ENCODE data around the gene ARSI. TPM values are rescaled to one million over a fixed set of nuclear protein-coding genes. Genes with fewer than 3 reads are reported as not detected.

Gene ARSI
- total and polyA plus RNA-seq, 2 of the 13 experiments (the other 11 are each of a cell fraction or from before 2014, with no cell fraction given) = 4.2 to 33.9 TPM

DNA sequence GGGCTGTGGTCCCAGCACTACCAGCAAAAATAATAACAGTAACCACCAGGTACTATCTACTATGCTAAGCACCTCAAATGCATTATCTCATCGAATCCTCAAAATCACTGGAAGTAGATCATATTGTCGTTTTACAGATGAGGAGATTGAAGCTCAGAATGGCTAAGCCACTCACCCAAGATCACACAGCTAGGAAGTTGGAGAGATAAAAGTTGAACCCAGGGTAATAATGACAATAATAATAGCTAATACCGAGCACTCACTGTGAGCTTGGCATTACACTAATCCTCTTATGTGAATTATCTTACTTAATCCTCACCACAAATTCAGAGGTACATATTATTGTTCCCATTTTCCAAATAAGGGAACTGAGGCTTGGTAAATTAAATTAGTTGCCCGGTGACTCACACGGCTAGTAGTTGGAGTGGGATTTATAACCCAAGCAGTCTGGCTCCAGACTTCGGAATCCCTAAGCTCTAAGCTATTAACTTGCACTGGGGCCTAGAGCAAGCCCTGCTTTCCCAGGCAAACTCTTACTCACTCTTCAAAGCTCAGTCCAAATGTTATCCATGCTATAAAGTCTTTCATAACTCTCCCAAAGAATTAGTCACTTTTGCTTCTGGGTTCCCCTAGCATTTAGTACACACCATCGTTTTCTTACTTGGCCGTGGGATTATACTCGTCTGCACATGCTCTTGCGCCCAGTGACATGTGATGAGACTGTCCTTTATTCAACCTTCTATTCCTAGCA is 3.8 kb downstream of the ARSI start:
- WGBS (ENCODE audit: low lambda C conversion rate) = 77% methylated on average over 10 of the region's 10 CpGs
- Histone ChIP-seq H3K4me1 (ENCODE audit: insufficient read depth, low read length) (peaks cover 60% of the 10 kb centered on the region), H2AFZ (ENCODE audit: low read length) (no peak overlapping the region), H3K9me3 (ENCODE audit: low read length) (no peaks in the 10 kb centered on the region), H3K27me3 (ENCODE audit: control insufficient read depth in 1 of 2, insufficient read depth in 2 of 2, low read length in 2 of 2) (no peaks in the 10 kb centered on the region), H3K36me3 (replicated peaks in 1 of 2; ENCODE audit: control insufficient read depth in 1 of 2, insufficient read depth in 2 of 2, low read length in 2 of 2) (no peaks in the 10 kb centered on the region; a peak in 1 of 5 replicates), H3K27ac (ENCODE audit: extremely low read length, insufficient read depth, low read length) (no peak overlapping the region), H3K4me2 (ENCODE audit: low read depth, low read length) (no peak overlapping the region), H4K20me1 (ENCODE audit: insufficient read depth, low read length) (no peaks in the 10 kb centered on the region), H3K9ac (ENCODE audit: insufficient read depth, low read depth, low read length) (no peak overlapping the region), H3K79me2 (ENCODE audit: insufficient read depth, low read length) (peaks cover 13% of the 10 kb centered on the region), H3K4me3 (replicated peaks in 1 of 3; ENCODE audit: insufficient read depth in 1 of 3, low read depth in 2 of 3, low read length in 3 of 3) (no peak overlapping the region)
- DNase-seq (ENCODE audit: low spot score) (no peak), ATAC-seq (no peak), FAIRE-seq (no peak)
- in situ Hi-C loops (cut with HindIII; ENCODE audit: extremely low pct_ligation_motif_present, low pct_unique_long_range_greater_than_20kb) = loop anchor here (10.0 kb wide), 1 partner anchor 146 kb away; the partner anchor contains the start of gene RPS14
- ChIA-PET POLR2A (interaction anchor here (1.7 kb wide), 1 partner anchor 9 kb away, joined by 5 read pairs; no protein-coding TSS in a partner anchor), CTCF (ENCODE audit: low intra/inter-chr PET ratio, low total read pairs) (no interaction called here)
- BruUV-seq (replicated peaks) = no TSS peak
- intact Hi-C loops (cut with micrococcal nuclease; ENCODE audit: unreplicated experiment) = no loop called here
- no peak for TF ChIP-seq ZNF138 (CRISPR knock-in tag; IDR thresholded peaks at IDR 0.05; ENCODE audit: low read depth)
- no peak for TF ChIP-seq XRCC5 (optimal IDR thresholded peaks at IDR 0.05; ENCODE audit: low read length)
- TF ChIP-seq, protein P1, sequence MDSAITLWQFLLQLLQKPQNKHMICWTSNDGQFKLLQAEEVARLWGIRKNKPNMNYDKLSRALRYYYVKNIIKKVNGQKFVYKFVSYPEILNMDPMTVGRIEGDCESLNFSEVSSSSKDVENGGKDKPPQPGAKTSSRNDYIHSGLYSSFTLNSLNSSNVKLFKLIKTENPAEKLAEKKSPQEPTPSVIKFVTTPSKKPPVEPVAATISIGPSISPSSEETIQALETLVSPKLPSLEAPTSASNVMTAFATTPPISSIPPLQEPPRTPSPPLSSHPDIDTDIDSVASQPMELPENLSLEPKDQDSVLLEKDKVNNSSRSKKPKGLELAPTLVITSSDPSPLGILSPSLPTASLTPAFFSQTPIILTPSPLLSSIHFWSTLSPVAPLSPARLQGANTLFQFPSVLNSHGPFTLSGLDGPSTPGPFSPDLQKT (CRISPR knock-in tag; IDR thresholded peaks at IDR 0.05; ENCODE audit: borderline replicate concordance) = no peak
- no peak for TF ChIP-seq RBM22 (optimal IDR thresholded peaks at IDR 0.05; ENCODE audit: low read length)
- no peak for TF ChIP-seq ZNF670 (CRISPR knock-in tag; IDR thresholded peaks at IDR 0.05; ENCODE audit: borderline replicate concordance)
- no peak for TF ChIP-seq KLF16 (CRISPR knock-in tag; IDR thresholded peaks at IDR 0.05)
- TF ChIP-seq ZNF550 (CRISPR knock-in tag; IDR thresholded peaks at IDR 0.05; ENCODE audit: borderline replicate concordance) = no peak
- no peak for TF ChIP-seq ZNF660 (CRISPR knock-in tag; IDR thresholded peaks at IDR 0.05; ENCODE audit: borderline replicate concordance, low read depth)
- no peak for TF ChIP-seq ZFP36L2 (CRISPR knock-in tag; IDR thresholded peaks at IDR 0.05)
- TF ChIP-seq, protein P2, sequence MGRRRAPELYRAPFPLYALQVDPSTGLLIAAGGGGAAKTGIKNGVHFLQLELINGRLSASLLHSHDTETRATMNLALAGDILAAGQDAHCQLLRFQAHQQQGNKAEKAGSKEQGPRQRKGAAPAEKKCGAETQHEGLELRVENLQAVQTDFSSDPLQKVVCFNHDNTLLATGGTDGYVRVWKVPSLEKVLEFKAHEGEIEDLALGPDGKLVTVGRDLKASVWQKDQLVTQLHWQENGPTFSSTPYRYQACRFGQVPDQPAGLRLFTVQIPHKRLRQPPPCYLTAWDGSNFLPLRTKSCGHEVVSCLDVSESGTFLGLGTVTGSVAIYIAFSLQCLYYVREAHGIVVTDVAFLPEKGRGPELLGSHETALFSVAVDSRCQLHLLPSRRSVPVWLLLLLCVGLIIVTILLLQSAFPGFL (CRISPR knock-in tag; IDR thresholded peaks at IDR 0.05) = no peak
- TF ChIP-seq TCF7L2 (IDR thresholded peaks at IDR 0.05; ENCODE audit: low read depth, low read length) = no peak
- TF ChIP-seq, protein P3, sequence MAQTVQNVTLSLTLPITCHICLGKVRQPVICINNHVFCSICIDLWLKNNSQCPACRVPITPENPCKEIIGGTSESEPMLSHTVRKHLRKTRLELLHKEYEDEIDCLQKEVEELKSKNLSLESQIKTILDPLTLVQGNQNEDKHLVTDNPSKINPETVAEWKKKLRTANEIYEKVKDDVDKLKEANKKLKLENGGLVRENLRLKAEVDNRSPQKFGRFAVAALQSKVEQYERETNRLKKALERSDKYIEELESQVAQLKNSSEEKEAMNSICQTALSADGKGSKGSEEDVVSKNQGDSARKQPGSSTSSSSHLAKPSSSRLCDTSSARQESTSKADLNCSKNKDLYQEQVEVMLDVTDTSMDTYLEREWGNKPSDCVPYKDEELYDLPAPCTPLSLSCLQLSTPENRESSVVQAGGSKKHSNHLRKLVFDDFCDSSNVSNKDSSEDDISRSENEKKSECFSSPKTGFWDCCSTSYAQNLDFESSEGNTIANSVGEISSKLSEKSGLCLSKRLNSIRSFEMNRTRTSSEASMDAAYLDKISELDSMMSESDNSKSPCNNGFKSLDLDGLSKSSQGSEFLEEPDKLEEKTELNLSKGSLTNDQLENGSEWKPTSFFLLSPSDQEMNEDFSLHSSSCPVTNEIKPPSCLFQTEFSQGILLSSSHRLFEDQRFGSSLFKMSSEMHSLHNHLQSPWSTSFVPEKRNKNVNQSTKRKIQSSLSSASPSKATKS (CRISPR knock-in tag; IDR thresholded peaks at IDR 0.05) = no peak
- no peak for TF ChIP-seq MAFG (CRISPR knock-in tag; IDR thresholded peaks at IDR 0.05)
- no peak for TF ChIP-seq MBNL3 (CRISPR knock-in tag; conservative IDR thresholded peaks at IDR 0.05)
- TF ChIP-seq ZNF274 (CRISPR knock-in tag; IDR thresholded peaks at IDR 0.05) = no peak
- TF ChIP-seq HNF4A (CRISPR knock-in tag; IDR thresholded peaks at IDR 0.05) = no peak
- TF ChIP-seq ZNF652 (CRISPR knock-in tag; IDR thresholded peaks at IDR 0.05; ENCODE audit: borderline replicate concordance, low read depth) = no peak
